Activated CD4-positive, CD25-positive, alpha-beta regulatory T cell treated with anti-CD3 and anti-CD28 coated beads, Interleukin-2, amount 50 U/mL, for 16 hours (primary cell): ENCODE data around the gene AOPEP.

Experiments used
- DNase-seq: peaks from one replicate; pipeline ENCODE4 v3.0.0-alpha.2; 2020; ENCODE audit warnings: low read depth, low spot score

The AOPEP gene

DNA sequence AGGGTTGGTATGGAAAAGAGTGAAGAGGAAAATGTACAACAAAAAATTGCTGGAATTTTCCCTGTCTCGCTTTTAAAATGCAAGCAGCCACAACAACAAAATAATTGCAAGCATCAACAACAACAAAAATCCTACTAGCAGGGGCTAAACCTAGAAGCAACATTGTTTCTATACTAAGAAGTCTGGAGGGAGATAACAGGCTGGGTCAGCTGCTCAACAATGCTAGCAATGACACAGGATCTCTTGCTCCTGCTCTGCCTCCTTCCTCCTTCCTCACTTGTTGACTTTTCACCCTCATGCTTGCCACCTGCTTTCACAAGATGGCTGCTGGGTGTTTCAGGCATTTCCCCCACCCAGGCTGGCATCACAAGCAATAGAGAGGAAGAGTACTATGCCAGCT is 7.6 kb upstream of the AOPEP start:
- DNase-seq = no peak

DNA sequence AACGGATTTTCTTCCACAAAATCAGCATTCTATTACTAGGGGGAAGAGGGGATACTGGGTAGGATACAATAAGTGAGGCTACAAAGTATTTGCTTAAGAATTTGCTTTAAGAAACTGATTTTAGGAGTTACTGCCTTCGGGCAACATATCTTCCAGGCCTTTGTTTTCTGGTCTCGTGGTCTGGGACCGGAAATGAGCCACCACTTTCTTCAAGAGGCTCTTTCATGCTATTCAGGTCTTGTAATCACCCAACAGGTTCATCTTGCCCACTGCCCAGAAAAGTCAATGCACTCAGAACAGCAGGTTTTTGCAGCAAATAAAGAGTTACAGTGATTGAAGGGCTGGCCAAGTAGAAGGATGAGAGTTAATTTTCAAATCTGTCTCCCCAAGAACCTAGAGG is 6.6 kb upstream of the AOPEP start:
- no peak for DNase-seq

DNA sequence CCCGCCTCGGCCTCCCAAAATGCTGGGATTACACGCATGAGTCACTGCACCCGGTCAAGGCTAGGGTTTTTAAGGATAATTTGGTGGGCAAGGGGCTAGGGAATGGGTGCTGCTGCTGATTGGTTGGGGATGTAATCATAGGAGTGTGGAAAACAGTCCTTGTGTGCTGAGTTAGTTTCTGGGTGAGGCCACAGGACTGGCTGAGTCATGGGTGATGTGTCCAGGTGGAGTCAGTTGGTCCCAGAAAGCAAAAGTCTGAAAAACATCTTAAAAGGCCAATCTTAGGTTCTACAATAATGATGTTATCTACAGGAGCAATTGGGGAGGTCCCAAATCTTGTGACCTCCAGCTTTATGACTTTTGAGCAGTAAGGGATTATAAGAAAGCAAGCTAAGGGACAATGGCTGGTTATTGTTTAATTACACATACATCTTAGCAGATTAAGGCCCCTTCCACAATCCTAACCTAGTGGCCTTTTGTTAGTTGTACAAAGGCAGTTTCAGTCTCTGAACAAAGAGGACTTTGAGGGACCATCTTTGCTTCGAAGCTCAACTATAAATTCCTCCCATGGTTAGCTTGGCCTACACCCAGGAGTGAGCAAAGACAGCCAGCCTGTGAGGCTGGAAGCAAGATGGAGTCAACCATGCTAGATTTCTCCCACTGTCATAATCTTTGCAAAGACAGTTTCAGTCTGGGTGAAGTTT is 5.5 kb upstream of the AOPEP start:
- DNase-seq = no peak

DNA sequence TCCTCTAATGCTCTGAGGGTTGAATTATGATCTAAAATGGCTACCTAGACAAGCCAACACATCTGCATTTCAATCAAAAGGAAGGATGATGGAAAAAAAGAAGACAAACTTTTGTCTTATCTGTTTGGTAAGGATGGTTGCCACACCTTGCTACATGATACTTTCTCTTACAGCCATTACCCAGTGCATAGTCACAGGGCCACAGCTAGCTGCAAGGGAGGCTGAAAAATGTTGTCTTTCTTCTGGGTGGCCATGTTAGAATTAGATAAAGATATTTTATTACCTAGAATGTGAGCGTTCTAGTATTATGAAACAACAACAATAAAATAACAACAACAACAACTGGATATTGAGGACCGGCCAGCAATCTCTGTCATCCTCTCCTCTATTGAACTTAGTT is 4.7 kb upstream of the AOPEP start:
- no peak for DNase-seq

DNA sequence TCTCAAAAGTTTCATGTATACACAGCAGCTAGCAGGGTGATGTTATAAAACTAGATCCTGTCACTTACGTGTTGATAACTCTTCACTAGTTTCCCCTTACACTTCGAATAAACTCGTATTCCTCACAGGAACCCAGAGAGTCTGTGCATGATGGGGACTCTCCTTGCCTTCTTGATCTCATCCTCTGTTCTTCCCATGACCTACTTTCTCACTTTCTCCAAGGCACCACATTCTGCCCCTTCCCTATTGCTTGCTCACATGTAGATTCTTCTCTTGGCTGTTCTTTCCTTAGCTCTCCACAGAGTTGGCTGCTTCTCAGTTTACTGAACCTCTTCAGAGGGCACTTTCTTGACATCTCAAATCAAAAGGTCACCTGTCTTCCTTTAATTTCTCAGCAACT is 1.2 kb upstream of the AOPEP start:
- DNase-seq = no peak

DNA sequence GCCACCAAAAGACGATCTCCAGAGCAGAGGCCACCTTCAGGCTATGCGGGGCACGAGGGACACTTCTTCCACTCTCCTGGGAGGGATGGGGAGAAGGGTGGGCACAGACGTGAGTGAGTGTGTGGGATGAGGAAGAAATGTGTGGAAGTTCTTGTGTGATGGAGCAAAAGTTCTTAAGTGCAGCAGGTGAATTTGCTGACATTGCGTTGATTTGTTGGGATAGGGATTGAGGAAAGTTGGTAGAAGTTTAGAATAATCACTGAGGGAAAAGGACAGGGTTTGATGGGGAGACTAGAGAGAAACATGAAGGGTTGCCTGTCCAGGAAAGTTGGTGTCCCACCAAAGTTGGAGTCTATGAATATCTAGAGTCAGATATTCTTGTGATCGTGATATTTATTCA is 2.2 kb downstream of the AOPEP start:
- DNase-seq = no peak

DNA sequence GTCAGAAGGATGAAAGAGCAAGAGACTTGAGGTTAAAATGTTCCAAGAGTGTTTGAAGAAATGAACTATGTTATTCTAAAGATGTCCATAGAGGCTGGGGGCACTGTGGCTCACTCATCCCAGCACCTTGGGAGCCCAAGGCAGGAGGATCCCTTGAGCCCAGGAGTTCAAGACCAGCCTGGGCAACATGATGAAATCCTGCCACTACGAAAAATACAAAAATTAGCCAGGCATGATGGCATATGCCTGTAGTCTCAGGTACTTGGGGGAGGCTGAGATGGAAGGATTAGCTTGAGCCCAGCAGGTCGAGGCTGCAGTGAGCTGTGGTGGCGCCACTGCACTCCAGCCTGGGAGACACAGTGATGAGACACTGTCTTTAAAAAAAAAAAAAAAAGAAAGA is 2.7 kb downstream of the AOPEP start:
- no peak for DNase-seq

DNA sequence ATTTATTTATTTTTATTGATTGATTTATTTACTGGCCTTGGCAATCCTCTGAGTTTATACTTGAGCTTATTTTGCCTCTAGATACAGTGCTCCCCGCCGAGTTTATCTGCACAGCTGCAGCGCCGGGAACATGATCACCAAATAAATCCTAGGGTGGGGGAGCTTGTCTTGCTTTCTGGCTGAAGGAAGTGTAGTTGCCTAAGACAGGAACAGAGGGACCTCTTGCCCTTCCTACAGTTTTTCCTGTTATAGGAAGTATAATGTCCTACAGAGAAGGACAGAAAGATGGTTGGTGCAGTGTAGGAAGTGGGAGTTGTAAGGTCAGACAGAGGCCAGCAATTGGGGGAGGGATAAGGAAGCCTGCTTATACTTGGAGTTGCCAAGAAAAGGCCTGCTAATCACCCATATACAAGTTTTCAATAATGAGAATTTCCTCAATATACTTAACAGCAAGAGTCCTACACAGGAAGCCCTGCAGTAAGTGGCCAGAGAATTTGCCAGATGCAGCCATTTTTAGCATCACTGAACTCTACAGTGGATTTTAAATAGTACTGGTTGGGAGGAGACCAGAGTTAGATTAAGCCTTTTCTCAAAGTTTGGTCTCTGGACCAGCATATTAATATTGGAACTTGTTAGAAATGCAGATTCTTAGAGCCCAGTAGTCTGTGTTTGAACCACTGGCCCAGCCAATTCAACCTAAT is 7.7 kb downstream of the AOPEP start:
- DNase-seq = no peak

DNA sequence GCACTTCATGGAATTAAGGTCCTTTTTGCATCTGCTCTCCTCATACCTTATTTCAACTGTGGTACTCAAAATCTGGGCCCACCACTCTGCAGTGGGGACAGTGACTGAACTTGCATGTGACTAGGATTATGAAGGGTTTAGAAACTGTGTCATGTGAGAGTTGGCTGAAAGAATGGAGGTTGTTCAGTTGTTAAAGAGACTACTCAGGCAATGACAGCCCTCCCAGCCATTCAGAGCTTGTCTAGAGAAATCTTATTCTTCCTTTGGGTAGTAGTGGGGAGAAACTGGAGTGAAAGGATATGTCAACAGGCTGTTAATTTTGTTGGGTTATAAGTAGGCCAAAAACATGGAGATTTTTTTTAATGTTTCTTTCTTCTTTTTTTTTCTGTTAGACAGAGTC is 10.3 kb downstream of the AOPEP start:
- no peak for DNase-seq

DNA sequence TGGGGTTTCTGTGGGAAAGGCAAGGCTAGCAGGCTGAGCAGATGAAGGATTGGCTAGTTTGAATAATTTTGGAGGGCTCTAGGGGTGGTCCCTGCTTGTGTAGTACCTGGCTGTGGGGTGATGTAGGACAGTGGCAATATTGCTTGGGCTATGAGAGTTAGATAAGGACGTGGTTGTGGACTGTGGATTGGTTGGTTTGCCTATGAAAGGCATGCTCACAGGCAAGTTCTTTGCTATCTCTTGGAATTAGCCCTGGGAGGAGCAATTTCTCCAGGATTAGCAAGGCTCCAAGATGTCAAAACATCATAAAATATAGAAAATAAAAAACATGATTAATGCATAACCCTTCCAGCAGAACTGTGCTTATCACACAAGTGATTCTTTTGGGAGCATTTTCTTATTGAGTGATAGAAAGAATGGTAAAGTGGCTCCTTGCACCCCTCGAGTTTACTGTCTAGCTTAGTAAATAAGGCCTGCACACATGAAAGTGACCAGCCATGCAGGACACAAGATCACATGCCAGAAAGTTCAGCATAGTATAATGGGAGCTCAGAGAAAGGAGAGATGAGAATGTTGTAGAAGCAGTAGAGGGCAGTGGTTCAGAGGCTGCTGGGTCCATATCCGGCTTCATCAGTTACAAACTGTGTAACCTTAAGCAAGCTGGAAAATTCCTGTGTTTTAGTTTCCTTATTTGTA is 13.8 kb downstream of the AOPEP start:
- no peak for DNase-seq

DNA sequence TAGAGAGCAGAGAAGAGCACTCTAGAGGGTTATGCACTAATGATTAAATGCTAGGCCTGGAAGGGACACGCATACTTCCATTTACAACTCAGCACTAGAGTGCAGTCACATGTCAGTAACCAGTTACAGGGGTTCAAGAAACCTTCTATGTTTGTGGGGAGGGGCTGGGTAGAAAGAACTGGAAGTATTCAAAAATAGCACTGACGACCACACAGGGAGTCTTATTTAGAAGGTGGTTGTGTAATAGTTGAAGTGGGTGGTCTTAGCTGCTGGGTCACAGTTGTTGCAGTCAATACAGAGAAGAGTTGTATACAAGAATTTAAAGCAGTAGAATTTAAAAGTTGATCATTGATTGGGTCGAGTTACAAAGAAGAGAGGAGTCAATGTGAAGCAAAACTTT is 15.4 kb downstream of the AOPEP start:
- DNase-seq = no peak

DNA sequence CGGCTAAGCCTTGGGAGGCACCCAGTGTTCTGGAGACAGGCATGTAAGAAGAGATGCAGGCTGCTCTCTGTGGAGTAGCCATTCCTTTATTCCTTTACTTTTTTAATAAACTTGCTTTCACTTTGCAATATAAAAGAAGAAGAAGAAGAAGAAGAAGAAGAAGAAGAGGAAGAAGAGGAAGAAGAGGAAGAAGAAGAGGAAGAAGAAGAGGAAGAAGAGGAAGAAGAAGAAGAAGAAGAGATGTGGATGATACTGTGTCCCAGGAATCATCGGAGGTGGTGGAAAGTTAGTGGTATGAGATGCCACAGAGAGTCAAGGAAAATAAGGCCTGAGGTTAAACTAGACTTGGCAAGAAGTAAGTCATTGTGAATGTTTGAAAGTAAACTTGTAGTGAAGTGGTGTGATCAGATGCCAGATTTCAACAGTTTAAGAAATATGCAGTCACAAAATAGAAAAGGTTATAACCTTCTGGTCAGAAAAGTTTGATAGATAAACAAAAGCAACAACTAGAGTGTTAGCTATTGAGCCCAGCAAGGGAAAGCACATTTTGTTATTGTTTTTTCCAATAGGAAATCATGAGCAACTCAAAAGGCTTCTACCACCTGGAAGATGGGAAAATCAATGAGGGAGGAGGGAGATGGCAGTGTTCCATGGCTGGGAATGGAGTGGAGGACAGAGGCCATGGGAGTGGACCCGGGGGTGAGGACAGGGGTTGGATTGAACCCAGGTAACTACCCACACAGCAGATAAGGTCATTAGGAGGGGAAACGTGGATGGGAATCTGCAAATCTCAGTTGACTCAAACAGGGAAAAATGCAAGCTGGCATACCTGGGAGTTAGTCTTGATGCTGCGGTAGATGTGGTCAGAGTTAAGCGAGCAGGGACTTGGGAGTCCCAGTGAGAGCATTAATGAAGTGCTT is 16.8 kb downstream of the AOPEP start:
- no peak for DNase-seq

DNA sequence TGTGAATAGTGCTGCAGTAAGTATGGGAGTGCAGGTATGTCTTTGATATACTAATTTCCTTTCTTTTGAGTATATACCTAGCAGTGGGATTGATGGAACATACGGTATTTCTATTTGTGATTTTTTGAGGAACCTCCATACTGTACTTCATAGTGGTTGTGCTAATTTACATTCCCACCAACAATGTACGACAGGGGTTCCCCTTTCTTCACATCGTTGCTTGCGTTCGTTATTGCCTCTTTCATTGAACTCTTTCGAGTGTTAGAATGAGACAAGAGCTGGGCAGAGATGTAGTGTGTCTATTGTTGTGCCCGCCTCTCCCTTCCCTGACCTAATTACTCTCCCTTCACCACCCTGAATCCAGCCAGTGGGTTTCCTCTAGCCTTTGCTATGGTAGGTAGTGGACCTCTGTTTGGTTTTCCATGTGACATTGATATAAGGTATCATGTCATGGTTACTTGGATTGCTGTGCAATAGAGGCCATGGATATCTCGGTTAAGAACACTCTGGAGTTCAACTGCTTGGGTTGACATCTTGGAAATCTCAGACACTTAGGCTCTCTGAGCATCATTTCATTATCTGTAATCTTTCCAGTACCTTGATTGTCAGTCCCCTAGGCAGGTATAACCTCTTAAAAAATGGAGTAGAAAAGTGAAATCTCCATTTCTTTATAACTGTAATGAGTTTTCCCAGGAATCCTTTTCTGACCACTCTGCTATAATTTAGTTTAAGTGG is 19.5 kb downstream of the AOPEP start:
- no peak for DNase-seq

DNA sequence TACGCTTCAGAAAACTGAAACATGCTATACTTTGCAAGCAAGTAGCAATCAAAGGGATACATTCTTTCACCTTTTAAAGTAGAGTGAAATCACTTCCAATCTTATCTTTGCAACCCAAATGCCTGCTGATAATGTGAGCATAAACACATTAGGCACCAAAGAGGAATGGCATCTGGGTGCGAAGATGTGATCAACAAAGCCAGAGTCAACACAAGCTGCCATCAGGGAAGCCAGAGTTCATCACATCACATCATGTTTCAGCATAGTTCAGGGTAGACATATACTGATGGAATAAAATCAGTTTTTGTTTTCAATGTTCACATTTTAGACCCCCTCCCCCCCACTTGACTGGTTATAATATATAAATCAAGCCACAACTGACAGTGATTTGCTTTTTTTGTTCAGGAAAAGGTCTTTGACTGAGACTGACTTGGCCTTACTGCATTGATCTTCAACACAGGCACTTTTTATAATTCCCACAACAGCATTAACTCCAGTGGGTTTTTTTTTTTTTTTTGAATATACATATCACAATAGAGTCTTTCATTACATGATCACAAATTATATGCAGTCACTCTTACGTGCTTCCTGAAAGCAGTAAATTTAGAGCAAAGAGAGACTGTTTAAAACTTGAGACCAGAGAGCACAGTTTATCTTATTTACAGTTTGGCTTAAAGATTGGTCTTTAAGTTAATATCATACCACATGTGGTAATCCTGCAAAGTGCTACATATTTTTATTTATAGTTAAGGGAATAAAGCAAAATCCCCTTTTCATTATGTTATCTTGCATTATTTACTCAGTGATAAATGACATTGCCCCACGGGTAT is 20.3 kb downstream of the AOPEP start:
- no peak for DNase-seq

DNA sequence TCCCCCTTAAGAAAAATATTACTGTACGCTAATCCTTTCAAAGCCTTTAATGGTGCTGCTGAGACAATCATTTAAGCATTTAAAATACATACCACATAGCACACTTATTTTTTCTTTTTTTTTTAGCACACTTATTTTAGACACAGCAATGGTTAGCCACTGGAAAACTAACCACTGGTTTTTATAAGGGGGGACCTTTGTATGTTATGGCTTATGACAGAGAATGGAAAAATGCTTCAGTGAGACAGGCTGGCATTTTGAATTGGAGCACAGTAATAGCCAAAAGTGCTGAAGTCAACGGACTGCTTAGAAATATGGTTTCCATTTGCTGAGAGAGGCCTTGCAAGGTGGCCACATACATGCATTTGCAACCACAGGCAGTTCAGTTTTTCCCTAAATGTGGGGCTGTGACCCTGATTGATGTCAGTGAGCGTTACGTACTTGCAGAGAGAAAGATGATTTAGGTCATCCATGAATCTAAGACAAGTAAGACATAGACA is 28.5 kb downstream of the AOPEP start:
- no peak for DNase-seq

DNA sequence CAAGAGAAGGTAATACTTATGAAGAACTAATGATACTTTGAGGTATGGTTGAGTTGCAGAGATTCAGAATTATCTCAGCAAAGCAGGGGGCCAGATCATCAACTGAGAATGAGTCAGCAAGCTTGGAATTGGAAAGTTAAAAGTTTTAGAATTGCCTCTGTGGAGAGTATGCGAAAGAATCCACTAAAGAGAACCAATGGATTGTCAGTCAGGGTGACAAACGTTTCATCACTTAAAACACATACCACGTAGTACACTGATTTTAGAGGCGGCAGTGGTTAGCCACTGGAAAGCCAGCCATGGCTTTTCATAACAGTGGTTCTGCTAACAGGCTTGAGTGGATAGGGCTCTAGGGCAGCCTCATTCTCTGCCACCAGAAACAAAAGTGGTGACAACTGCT is 30.7 kb downstream of the AOPEP start:
- no peak for DNase-seq

DNA sequence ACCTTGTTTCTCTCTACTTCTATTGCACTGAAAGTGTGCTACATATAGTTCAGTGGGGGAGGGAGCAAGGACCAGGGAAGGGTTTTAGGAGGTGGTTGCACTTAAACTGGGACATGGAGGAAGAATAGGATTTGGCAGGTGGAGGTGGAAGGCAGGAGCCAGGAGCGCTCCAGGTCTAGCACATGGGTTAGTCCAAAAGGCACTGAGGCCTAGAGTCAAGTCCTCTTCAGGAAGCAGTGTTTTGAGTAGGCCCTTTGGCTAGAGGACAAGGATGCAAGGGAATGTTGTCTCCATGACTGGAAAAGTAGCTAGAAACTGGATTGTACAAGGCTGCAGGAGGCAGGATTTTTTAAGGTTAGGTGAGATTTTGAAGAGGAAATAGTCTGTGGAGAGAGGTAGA is 31.5 kb downstream of the AOPEP start:
- no peak for DNase-seq

DNA sequence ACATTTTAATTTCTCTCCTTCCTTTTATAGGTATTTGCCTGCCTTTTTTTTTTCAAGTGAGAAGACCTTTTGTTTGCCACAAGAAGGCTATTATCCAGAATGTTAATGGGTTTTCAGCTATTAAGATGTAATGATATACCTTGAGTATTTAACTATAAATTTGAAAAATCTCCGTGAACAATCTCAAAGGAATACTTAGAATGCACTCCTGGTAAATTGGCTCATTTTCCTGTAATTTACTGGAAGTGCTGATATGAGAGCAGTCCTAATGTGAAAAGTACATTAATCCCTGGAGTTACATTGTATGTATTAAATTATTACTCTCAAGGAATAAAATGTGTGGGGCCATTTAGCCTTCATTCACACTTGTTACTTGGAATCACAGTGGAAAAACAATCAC is 32.4 kb downstream of the AOPEP start:
- no peak for DNase-seq

DNA sequence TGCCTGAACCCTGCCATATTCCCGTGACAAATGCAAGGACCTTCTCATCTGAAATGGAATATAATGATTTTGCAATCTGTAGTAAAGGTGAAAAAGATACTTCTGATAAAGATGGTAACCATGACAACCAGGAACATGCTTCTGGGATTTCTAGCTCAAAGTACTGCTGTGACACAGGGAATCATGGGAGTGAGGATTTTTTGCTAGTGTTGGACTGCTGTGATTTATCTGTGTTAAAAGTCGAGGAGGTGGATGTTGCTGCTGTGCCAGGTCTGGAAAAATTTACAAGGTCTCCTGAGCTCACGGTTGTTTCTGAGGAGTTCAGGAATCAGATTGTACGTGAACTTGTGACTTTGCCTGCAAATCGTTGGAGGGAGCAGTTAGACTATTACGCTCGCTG is 33.5 kb downstream of the AOPEP start:
- DNase-seq = no peak

DNA sequence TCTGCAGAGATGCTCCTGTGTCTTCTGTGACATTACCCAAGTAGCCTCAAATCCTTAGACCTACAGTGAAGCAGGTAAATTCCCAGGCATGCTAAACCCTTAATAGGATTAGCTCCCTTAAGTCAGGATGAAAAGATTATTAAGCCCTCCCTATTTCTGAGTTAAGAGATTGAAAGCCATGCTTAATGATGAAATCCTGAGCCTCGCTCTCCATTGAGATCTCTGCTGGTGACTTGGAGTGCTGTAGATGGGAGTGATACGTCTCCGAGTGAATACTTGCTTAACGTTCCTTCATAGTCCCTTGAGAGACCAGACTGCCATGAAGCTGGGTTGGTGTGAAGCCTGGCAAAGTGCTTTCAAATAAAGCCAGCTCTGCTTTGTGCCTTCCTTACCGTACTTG is 34.2 kb downstream of the AOPEP start:
- DNase-seq = no peak
